HepG2 (cell line): ENCODE data around the gene ABCB6. TPM values are rescaled to one million over a fixed set of nuclear protein-coding genes. Genes with fewer than 3 reads are reported as not detected.

Experiments used
- ATAC-seq: fragments of 200-7000 bp; cut with Tn5 transposase; 3 replicates; pipeline ENCODE4 v1.9.1; 2020; ENCODE audit warnings: mild to moderate bottlenecking, moderate library complexity
- BruUV-seq: library from RNA; stranded (reverse); fragments of 400-500 nt; replicated peaks from 2 replicates; lab custom pipeline; 2021; lab: Mats Ljungman, UMichigan
- CTCF ChIA-PET: fragments of 300-600 bp; formaldehyde crosslinking; extraction: SDS; loops from one replicate; lab custom pipeline; 2021; ENCODE audit warnings: low total read pairs, inconsistent platforms, low intra/inter-chr PET ratio; lab: Yijun Ruan, JAX
- POLR2A ChIA-PET: fragments of 350-600 bp; sonication (Branson Sonifier 250); formaldehyde crosslinking; loops from one replicate; lab custom pipeline; 2020; ENCODE audit warnings: antibody characterized with exemption, inconsistent platforms; lab: Yijun Ruan, JAX
- DNase-seq: peaks from one replicate; pipeline ENCODE4 v3.0.0-alpha.2; 2015; ENCODE audit warnings: low spot score
- FAIRE-seq: peaks from 3 replicates; lab custom pipeline; 2011; peaks lifted over from hg19 to GRCh38; lab: Jason Lieb, UNC
- H2AFZ ChIP-seq: one replicate; pipeline ENCODE4 v1.6.1; 2011; ENCODE audit warnings: low read length, inconsistent platforms
- H3K27ac ChIP-seq: fragments of 300-600 bp; 3 replicates; pipeline ENCODE4 v1.8.0; 2011; ENCODE audit warnings: mixed run types, mild to moderate bottlenecking, mixed read lengths, low read length, inconsistent platforms; ENCODE audit not compliant: insufficient read depth; ENCODE audit errors: extremely low read length
- H3K27me3 ChIP-seq, 2 experiments: fragments of 200-600 bp in 1 of 2; 2 replicates in 1 of 2; 3 replicates in 1 of 2; pipeline versions ENCODE4 v1.6.0 to v1.8.0; 2011; ENCODE audit warnings: low read length in 2 of 2, mild to moderate bottlenecking in 2 of 2, moderate library complexity in 2 of 2, inconsistent platforms in 1 of 2; ENCODE audit not compliant: insufficient read depth in 2 of 2, control insufficient read depth in 1 of 2
- H3K36me3 ChIP-seq, 2 experiments: fragments of 200-600 bp in 1 of 2; replicated peaks in 1 of 2; 2 replicates in 1 of 2; 3 replicates in 1 of 2; pipeline versions ENCODE4 v1.5.1 to v1.8.0; 2011; ENCODE audit warnings: low read length in 2 of 2, inconsistent platforms in 1 of 2; ENCODE audit not compliant: insufficient read depth in 2 of 2, control insufficient read depth in 1 of 2
- H3K4me1 ChIP-seq: 2 replicates; pipeline ENCODE4 v1.5.1; 2012; ENCODE audit warnings: low read length, inconsistent platforms; ENCODE audit not compliant: insufficient read depth
- H3K4me2 ChIP-seq: 2 replicates; pipeline ENCODE4 v1.6.0; 2011; ENCODE audit warnings: low read depth, low read length, inconsistent platforms
- H3K4me3 ChIP-seq, 3 experiments: fragments of 200-600 bp in 1 of 3; sonication (generic), shearing (Covaris generic) in 1 of 3; replicated peaks in 1 of 3; 2 replicates each; pipeline ENCODE4 v1.5.1; 2011 to 2016; ENCODE audit warnings: low read length in 3 of 3, inconsistent platforms in 2 of 3, low read depth in 2 of 3, mild to moderate bottlenecking in 2 of 3, control low read depth in 1 of 3, mixed read lengths in 1 of 3; ENCODE audit not compliant: insufficient read depth in 1 of 3
- H3K79me2 ChIP-seq: one replicate; pipeline ENCODE4 v1.6.1; 2011; ENCODE audit warnings: low read length, inconsistent platforms; ENCODE audit not compliant: insufficient read depth
- H3K9ac ChIP-seq: 2 replicates; pipeline ENCODE4 v1.6.0; 2011; ENCODE audit warnings: mild to moderate bottlenecking, low read depth, low read length, inconsistent platforms; ENCODE audit not compliant: insufficient read depth
- H3K9me3 ChIP-seq: 2 replicates; pipeline ENCODE4 v1.5.1; 2012; ENCODE audit warnings: mild to moderate bottlenecking, low read length
- H4K20me1 ChIP-seq: 2 replicates; pipeline ENCODE4 v1.6.0; 2011; ENCODE audit warnings: inconsistent platforms, mild to moderate bottlenecking, low read length, moderate library complexity; ENCODE audit not compliant: insufficient read depth
- HNRNPLL ChIP-seq: fragments of 200-400 bp; formaldehyde crosslinking; IDR thresholded peaks from 2 replicates; pipeline ENCODE4 v1.6.1; 2017; ENCODE audit warnings: mild to moderate bottlenecking, low read depth, low read length; ENCODE audit not compliant: poor library complexity, severe bottlenecking
- HOXA7 ChIP-seq: sonication (generic); formaldehyde crosslinking; IDR thresholded peaks from 2 replicates; pipeline ENCODE4 v1.8.1; 2022; ENCODE audit warnings: mild to moderate bottlenecking, missing genetic modification reagents, moderate library complexity
- KLF12 ChIP-seq: sonication (generic); formaldehyde crosslinking; IDR thresholded peaks from 2 replicates; pipeline ENCODE4 v1.4.0; 2020; ENCODE audit warnings: missing genetic modification reagents, borderline replicate concordance
- NFYC ChIP-seq: IDR thresholded peaks from 2 replicates; pipeline ENCODE4 v1.6.1; 2016; ENCODE audit warnings: missing genetic modification reagents, missing compliant biosample characterization
- TAF1 ChIP-seq: sonication (generic); formaldehyde crosslinking; IDR thresholded peaks from 2 replicates; pipeline ENCODE4 v1.4.0; 2020; ENCODE audit warnings: missing genetic modification reagents
- TBX3 ChIP-seq: fragments of 450-650 bp; IDR thresholded peaks from 2 replicates; pipeline ENCODE4 v1.6.1; 2017; ENCODE audit warnings: antibody characterized with exemption, mild to moderate bottlenecking, inconsistent platforms, borderline replicate concordance
- ZBTB7A ChIP-seq: sonication (generic); formaldehyde crosslinking; IDR thresholded peaks from 2 replicates; pipeline ENCODE4 v1.8.0; 2022; ENCODE audit warnings: mild to moderate bottlenecking, missing genetic modification reagents
- ZNF20 ChIP-seq: sonication (generic); formaldehyde crosslinking; IDR thresholded peaks from 2 replicates; pipeline ENCODE4 v1.4.0; 2020; ENCODE audit warnings: mild to moderate bottlenecking, moderate library complexity, missing genetic modification reagents
- ZNF329 ChIP-seq: sonication (generic); formaldehyde crosslinking; IDR thresholded peaks from 2 replicates; pipeline ENCODE4 v1.9.0; 2021; ENCODE audit warnings: low read depth, mild to moderate bottlenecking, missing genetic modification reagents
- ZNF546 ChIP-seq: sonication (generic); formaldehyde crosslinking; conservative IDR thresholded peaks from 2 replicates; pipeline ENCODE4 v1.8.1; 2023; ENCODE audit warnings: mild to moderate bottlenecking, missing genetic modification reagents
- ZNF572 ChIP-seq: sonication (generic); formaldehyde crosslinking; IDR thresholded peaks from 2 replicates; pipeline ENCODE4 v1.5.1; 2020; ENCODE audit warnings: mild to moderate bottlenecking, missing genetic modification reagents
- WGBS: methylation state at CpG from one replicate; pipeline ENCODE4 v1.1.6; 2017; ENCODE audit warnings: low lambda C conversion rate; 5-methylcytosine and 5-hydroxymethylcytosine counted together
- in situ Hi-C: cut with HindIII; loops from 2 replicates; pipeline ENCODE4 v1.10.0; 2017; ENCODE audit warnings: low pct_unique_long_range_greater_than_20kb; ENCODE audit not compliant: extremely low pct_ligation_motif_present
- intact Hi-C: fragments of 100-400 bp; cut with micrococcal nuclease; formaldehyde crosslinking; loops from one replicate; pipeline ENCODE4 v1.10.0; 2022; ENCODE audit not compliant: unreplicated experiment
- polyA plus RNA-seq, 8 experiments: library from polyadenylated mRNA; depleted of rRNA in 3 of 8; stranded (reverse) in 7 of 8; unstranded in 1 of 8; fragments of >200 nt; fragmentation: Illumina TruSeq in 4 of 8; extraction: Trizol in 4 of 8; gene quantifications; 2 replicates each; pipeline versions ENCODE4 v1.2.1 to v1.2.3, GENCODE V29; 2011 to 2016; ENCODE audit warnings: low read depth in 4 of 8, missing spikeins in 1 of 8, mixed read lengths in 1 of 8; ENCODE audit not compliant: insufficient read depth in 1 of 8
- total RNA-seq, 5 experiments: library from RNA; depleted of rRNA; stranded (reverse); fragments of >200 nt; fragmentation: Illumina TruSeq; extraction: Trizol; gene quantifications; 2 replicates each; pipeline ENCODE4 v1.2.3, GENCODE V29; 2016; ENCODE audit warnings: low read depth in 1 of 5
- TF ChIP-seq, protein P1 (sequence below): sonication (generic); formaldehyde crosslinking; IDR thresholded peaks from 2 replicates; pipeline ENCODE4 v1.4.0; 2020; ENCODE audit warnings: missing genetic modification reagents
- TF ChIP-seq, protein P2 (sequence below): sonication (generic); formaldehyde crosslinking; conservative IDR thresholded peaks from 2 replicates; pipeline ENCODE4 v1.4.0; 2020; ENCODE audit warnings: missing genetic modification reagents
- TF ChIP-seq, protein P3 (sequence below): sonication (generic); formaldehyde crosslinking; IDR thresholded peaks from 2 replicates; pipeline ENCODE4 v1.4.0; 2020; ENCODE audit warnings: mild to moderate bottlenecking, missing genetic modification reagents
- TF ChIP-seq, protein P4 (sequence below): sonication (generic); formaldehyde crosslinking; IDR thresholded peaks from 2 replicates; pipeline ENCODE4 v1.4.0; 2020; ENCODE audit warnings: missing genetic modification reagents

ABCB6 gene
- total and polyA plus RNA-seq, 2 of the 13 experiments (the other 11 are each of a cell fraction or from before 2014, with no cell fraction given): 91.1 to 137 TPM

DNA sequence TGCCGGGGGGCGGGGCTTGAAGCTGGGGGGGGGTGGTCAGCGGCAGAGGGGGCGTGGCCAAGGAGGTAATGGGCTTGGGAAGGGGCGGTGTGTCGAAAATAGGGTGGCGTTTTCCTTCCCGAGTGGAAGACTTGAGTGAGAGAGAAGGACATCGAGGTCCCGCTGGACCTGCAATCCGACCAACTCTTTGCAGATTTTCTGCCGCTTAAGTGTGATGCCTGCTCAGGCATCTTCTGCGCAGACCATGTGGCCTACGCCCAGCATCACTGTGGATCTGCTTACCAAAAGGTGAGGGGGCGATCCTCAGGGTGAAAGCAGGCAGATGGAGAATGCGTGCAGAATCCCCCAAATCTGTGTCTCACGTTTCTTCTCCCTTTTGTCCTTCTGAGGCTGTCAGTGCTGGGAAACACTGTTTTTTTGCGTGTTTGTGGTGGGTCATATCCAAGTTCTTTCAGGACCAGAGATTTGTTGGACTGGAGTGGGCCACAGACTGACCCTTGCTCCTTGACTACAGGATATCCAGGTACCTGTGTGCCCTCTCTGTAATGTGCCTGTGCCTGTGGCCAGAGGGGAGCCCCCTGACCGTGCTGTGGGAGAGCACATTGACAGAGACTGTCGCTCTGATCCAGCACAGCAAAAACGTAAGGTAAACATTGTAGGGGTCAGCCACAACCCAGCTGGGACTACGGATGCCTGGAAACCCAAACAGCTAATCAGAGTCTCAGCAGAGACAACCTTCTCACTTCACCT is 11.4 kb downstream of the ABCB6 start:
- peak overlapping the region; percentile 86 for H3K9ac ChIP-seq
- no peaks in the 10 kb centered on the region for H4K20me1 ChIP-seq
- BruUV-seq: TSS peak; percentile 73
- peaks cover 12 to 27% of the 10 kb centered on the region in 2 experiments for H3K36me3 ChIP-seq
- CTCF ChIA-PET: interaction anchor here (2.6 kb wide), 1 partner anchor 36 kb away, joined by 8 read pairs; no protein-coding TSS in a partner anchor
- POLR2A ChIA-PET: interaction anchor here (0.6 to 5.6 kb wide), 25 partner anchors 10 to 181 kb away, joined by 3 to 227 read pairs (median 9); partner anchors contain the start of genes ABCB6, ANKZF1, ATG9A and CNPPD1
- H3K79me2 ChIP-seq: peaks cover 6% of the 10 kb centered on the region
- H2AFZ ChIP-seq: no peak overlapping the region
- peak overlapping the region; percentile 65 to 86 (median 69) for H3K4me3 ChIP-seq
- peak overlapping the region; percentile 95 for H3K27ac ChIP-seq
- DNase-seq: no peak
- H3K27me3 ChIP-seq: no peaks in the 10 kb centered on the region; a peak in 1 of 5 replicates
- in situ Hi-C loops (loop anchor here (5.0 kb wide), 1 partner anchor 35 kb away; the partner anchor contains the start of gene SLC23A3), intact Hi-C loops (no loop called here)
- H3K4me1 ChIP-seq: peaks cover 54% of the 10 kb centered on the region
- H3K9me3 ChIP-seq: no peaks in the 10 kb centered on the region
- no peak for FAIRE-seq
- peak overlapping the region; percentile 100 for H3K4me2 ChIP-seq
- 18% methylated on average over 22 of the region's 22 CpGs for WGBS
- peak; percentile 21 for ATAC-seq
- no peak for TF ChIP-seq HNRNPLL
- TF ChIP-seq, protein P1, sequence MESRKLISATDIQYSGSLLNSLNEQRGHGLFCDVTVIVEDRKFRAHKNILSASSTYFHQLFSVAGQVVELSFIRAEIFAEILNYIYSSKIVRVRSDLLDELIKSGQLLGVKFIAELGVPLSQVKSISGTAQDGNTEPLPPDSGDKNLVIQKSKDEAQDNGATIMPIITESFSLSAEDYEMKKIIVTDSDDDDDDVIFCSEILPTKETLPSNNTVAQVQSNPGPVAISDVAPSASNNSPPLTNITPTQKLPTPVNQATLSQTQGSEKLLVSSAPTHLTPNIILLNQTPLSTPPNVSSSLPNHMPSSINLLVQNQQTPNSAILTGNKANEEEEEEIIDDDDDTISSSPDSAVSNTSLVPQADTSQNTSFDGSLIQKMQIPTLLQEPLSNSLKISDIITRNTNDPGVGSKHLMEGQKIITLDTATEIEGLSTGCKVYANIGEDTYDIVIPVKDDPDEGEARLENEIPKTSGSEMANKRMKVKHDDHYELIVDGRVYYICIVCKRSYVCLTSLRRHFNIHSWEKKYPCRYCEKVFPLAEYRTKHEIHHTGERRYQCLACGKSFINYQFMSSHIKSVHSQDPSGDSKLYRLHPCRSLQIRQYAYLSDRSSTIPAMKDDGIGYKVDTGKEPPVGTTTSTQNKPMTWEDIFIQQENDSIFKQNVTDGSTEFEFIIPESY: no peak
- TF ChIP-seq, protein P2, sequence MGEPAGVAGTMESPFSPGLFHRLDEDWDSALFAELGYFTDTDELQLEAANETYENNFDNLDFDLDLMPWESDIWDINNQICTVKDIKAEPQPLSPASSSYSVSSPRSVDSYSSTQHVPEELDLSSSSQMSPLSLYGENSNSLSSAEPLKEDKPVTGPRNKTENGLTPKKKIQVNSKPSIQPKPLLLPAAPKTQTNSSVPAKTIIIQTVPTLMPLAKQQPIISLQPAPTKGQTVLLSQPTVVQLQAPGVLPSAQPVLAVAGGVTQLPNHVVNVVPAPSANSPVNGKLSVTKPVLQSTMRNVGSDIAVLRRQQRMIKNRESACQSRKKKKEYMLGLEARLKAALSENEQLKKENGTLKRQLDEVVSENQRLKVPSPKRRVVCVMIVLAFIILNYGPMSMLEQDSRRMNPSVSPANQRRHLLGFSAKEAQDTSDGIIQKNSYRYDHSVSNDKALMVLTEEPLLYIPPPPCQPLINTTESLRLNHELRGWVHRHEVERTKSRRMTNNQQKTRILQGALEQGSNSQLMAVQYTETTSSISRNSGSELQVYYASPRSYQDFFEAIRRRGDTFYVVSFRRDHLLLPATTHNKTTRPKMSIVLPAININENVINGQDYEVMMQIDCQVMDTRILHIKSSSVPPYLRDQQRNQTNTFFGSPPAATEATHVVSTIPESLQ (CRISPR knock-in tag): no peak
- no peak for TF ChIP-seq KLF12 (CRISPR knock-in tag)
- TF ChIP-seq, protein P3, sequence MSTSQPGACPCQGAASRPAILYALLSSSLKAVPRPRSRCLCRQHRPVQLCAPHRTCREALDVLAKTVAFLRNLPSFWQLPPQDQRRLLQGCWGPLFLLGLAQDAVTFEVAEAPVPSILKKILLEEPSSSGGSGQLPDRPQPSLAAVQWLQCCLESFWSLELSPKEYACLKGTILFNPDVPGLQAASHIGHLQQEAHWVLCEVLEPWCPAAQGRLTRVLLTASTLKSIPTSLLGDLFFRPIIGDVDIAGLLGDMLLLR (CRISPR knock-in tag): peak; percentile 61; the same call in 1 of the 2 replicates
- TF ChIP-seq ZNF329 (CRISPR knock-in tag): no peak
- TF ChIP-seq ZNF546 (CRISPR knock-in tag): no peak
- TF ChIP-seq ZNF20: no peak
- no peak for TF ChIP-seq TAF1 (CRISPR knock-in tag)
- no peak for TF ChIP-seq ZBTB7A
- peak; percentile 93; the same call in 1 of the 2 replicates for TF ChIP-seq ZNF572 (CRISPR knock-in tag)
- no peak for TF ChIP-seq TBX3
- TF ChIP-seq, protein P4, sequence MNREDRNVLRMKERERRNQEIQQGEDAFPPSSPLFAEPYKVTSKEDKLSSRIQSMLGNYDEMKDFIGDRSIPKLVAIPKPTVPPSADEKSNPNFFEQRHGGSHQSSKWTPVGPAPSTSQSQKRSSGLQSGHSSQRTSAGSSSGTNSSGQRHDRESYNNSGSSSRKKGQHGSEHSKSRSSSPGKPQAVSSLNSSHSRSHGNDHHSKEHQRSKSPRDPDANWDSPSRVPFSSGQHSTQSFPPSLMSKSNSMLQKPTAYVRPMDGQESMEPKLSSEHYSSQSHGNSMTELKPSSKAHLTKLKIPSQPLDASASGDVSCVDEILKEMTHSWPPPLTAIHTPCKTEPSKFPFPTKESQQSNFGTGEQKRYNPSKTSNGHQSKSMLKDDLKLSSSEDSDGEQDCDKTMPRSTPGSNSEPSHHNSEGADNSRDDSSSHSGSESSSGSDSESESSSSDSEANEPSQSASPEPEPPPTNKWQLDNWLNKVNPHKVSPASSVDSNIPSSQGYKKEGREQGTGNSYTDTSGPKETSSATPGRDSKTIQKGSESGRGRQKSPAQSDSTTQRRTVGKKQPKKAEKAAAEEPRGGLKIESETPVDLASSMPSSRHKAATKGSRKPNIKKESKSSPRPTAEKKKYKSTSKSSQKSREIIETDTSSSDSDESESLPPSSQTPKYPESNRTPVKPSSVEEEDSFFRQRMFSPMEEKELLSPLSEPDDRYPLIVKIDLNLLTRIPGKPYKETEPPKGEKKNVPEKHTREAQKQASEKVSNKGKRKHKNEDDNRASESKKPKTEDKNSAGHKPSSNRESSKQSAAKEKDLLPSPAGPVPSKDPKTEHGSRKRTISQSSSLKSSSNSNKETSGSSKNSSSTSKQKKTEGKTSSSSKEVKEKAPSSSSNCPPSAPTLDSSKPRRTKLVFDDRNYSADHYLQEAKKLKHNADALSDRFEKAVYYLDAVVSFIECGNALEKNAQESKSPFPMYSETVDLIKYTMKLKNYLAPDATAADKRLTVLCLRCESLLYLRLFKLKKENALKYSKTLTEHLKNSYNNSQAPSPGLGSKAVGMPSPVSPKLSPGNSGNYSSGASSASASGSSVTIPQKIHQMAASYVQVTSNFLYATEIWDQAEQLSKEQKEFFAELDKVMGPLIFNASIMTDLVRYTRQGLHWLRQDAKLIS (CRISPR knock-in tag): no peak; the same call in 1 of the 2 replicates
- 0 out of 2 replicates have a peak, but pooled peaks have one; percentile 7 for TF ChIP-seq NFYC (CRISPR knock-in tag)
- TF ChIP-seq HOXA7: no peak
